Endothelial cell of umbilical vein (primary cell): ENCODE results near the gene KCP. TPM values are rescaled to one million over a fixed set of nuclear protein-coding genes. Genes with fewer than 3 reads are reported as not detected.

Experiments used
- BruUV-seq: library from RNA; stranded (reverse); fragments of 400-500 nt; replicated peaks from 2 replicates; lab custom pipeline; 2021; lab: Mats Ljungman, UMichigan
- CTCF ChIA-PET: fragments of 300-600, 350-600 bp; sonication (Branson Sonifier 250); formaldehyde crosslinking; loops from one replicate; lab custom pipeline; 2021; ENCODE audit warnings: antibody characterized with exemption, inconsistent platforms; lab: Charles Lee
- POLR2A ChIA-PET: fragments of 300-600, 350-600 bp; sonication (Branson Sonifier 250); formaldehyde crosslinking; loops from one replicate; lab custom pipeline; 2021; ENCODE audit warnings: antibody characterized with exemption, inconsistent platforms; lab: Charles Lee
- DNase-seq: peaks from one replicate; pipeline ENCODE4 v3.0.0-alpha.2; 2011; ENCODE audit warnings: low read depth, low spot score
- FAIRE-seq: peaks from 2 replicates; lab custom pipeline; 2011; peaks lifted over from hg19 to GRCh38; lab: Jason Lieb, UNC
- H2AFZ ChIP-seq: 2 replicates; pipeline ENCODE4 v1.6.0; 2012; ENCODE audit warnings: low read depth, low read length, control low read depth, inconsistent platforms
- H3K27ac ChIP-seq: 2 replicates; pipeline ENCODE4 v1.5.1; 2011; ENCODE audit warnings: low read depth, mild to moderate bottlenecking, control low read depth, low read length, moderate library complexity; ENCODE audit not compliant: insufficient read depth
- H3K27me3 ChIP-seq, 2 experiments: 2 replicates each; pipeline versions ENCODE4 v1.6.0 to v1.6.1; 2011; ENCODE audit warnings: low read length in 2 of 2, mixed read lengths in 1 of 2; ENCODE audit not compliant: control insufficient read depth in 2 of 2, insufficient read depth in 2 of 2
- H3K36me3 ChIP-seq, 2 experiments: 2 replicates in 1 of 2; 3 replicates in 1 of 2; pipeline ENCODE4 v1.5.1; 2011; ENCODE audit warnings: low read length in 2 of 2, mild to moderate bottlenecking in 1 of 2, moderate library complexity in 1 of 2; ENCODE audit not compliant: control insufficient read depth in 2 of 2, insufficient read depth in 2 of 2; ENCODE audit errors: extremely low read depth in 1 of 2
- H3K4me1 ChIP-seq: 3 replicates; pipeline ENCODE4 v1.5.1; 2011; ENCODE audit warnings: mild to moderate bottlenecking, low read length; ENCODE audit not compliant: control insufficient read depth, insufficient read depth; ENCODE audit errors: extremely low read depth
- H3K4me2 ChIP-seq: 2 replicates; pipeline ENCODE4 v1.6.1; 2011; ENCODE audit warnings: low read length, control low read depth, mixed read lengths; ENCODE audit not compliant: insufficient read depth
- H3K4me3 ChIP-seq, 3 experiments: fragments of 200-600 bp in 1 of 3; sonication (generic), shearing (Covaris generic) in 1 of 3; replicated peaks in 1 of 3; 2 replicates each; pipeline ENCODE4 v1.5.1; 2011 to 2016; ENCODE audit warnings: control low read depth in 3 of 3, low read length in 3 of 3, mild to moderate bottlenecking in 2 of 3, inconsistent platforms in 1 of 3, low read depth in 1 of 3, moderate library complexity in 1 of 3; ENCODE audit not compliant: insufficient read depth in 1 of 3
- H3K79me2 ChIP-seq: 2 replicates; pipeline ENCODE4 v1.6.0; 2012; ENCODE audit warnings: low read length, inconsistent platforms; ENCODE audit not compliant: control insufficient read depth, insufficient read depth
- H3K9ac ChIP-seq: replicated peaks from 2 replicates; pipeline ENCODE3; 2011; ENCODE audit warnings: low read length, control low read depth; ENCODE audit not compliant: insufficient read depth; ENCODE audit errors: extremely low read depth
- H3K9me1 ChIP-seq: replicated peaks from 3 replicates; pipeline ENCODE4 v1.6.0; 2011; ENCODE audit warnings: mild to moderate bottlenecking, low read length; ENCODE audit not compliant: control insufficient read depth, insufficient read depth; ENCODE audit errors: extremely low read depth
- H3K9me3 ChIP-seq: replicated peaks from 2 replicates; pipeline ENCODE4 v1.5.1; 2012; ENCODE audit warnings: low read length, inconsistent platforms; ENCODE audit not compliant: control insufficient read depth, insufficient read depth
- H4K20me1 ChIP-seq: replicated peaks from 2 replicates; pipeline ENCODE3; 2011; ENCODE audit warnings: mild to moderate bottlenecking, low read length; ENCODE audit not compliant: control insufficient read depth, insufficient read depth; ENCODE audit errors: extremely low read depth
- CTCF ChIP-seq, 2 donors: IDR thresholded peaks; 1 replicate in 1 of 2; 2 replicates in 1 of 2; pipeline ENCODE4 v1.5.1; 2011; ENCODE audit warnings: low read length in 2 of 2, mild to moderate bottlenecking in 2 of 2, moderate library complexity in 2 of 2, control low read depth in 1 of 2, inconsistent platforms in 1 of 2, low read depth in 1 of 2; ENCODE audit not compliant: insufficient read depth in 1 of 2; ENCODE audit errors: extremely low read depth in 1 of 2
- EZH2 ChIP-seq: IDR thresholded peaks from 2 replicates; pipeline ENCODE4 v1.6.1; 2012; ENCODE audit warnings: borderline replicate concordance, low read depth, mild to moderate bottlenecking, moderate library complexity, low read length, inconsistent platforms; ENCODE audit not compliant: severe bottlenecking
- FOS ChIP-seq: IDR thresholded peaks from 2 replicates; pipeline ENCODE4 v1.6.1; 2011; ENCODE audit warnings: mild to moderate bottlenecking, low read length, moderate library complexity, borderline replicate concordance; ENCODE audit not compliant: insufficient read depth
- GATA2 ChIP-seq: IDR thresholded peaks from 2 replicates; pipeline ENCODE4 v1.7.0; 2011; ENCODE audit warnings: low read depth, mild to moderate bottlenecking, moderate library complexity, mixed read lengths, low read length; ENCODE audit not compliant: insufficient read length, insufficient read depth
- JUN ChIP-seq: IDR thresholded peaks from 2 replicates; pipeline ENCODE4 v1.6.1; 2011; ENCODE audit warnings: borderline replicate concordance, low read depth; ENCODE audit not compliant: insufficient read length, insufficient read depth
- MAX ChIP-seq: IDR thresholded peaks from 2 replicates; pipeline ENCODE4 v1.6.1; 2011; ENCODE audit not compliant: insufficient read depth, insufficient read length
- MYC ChIP-seq: IDR thresholded peaks from one replicate; pipeline ENCODE4 v1.6.1; 2011; ENCODE audit warnings: mild to moderate bottlenecking, low read depth, low read length
- POLR2A ChIP-seq: IDR thresholded peaks from 2 replicates; pipeline ENCODE4 v1.6.1; 2012; ENCODE audit warnings: low read depth, mild to moderate bottlenecking, control low read depth, low read length
- POLR2AphosphoS5 ChIP-seq: IDR thresholded peaks from 2 replicates; pipeline ENCODE4 v1.6.1; 2012; ENCODE audit warnings: low read depth, mild to moderate bottlenecking, control low read depth, low read length, moderate library complexity; ENCODE audit not compliant: insufficient read depth
- dilution Hi-C: fragments of 300-500 bp; cut with MboI; formaldehyde crosslinking; loops from one replicate; pipeline ENCODE4 v1.15.0; 2019; ENCODE audit warnings: low sequenced_read_pairs; ENCODE audit not compliant: extremely low pct_ligation_motif_present
- intact Hi-C: fragments of 100-400 bp; cut with micrococcal nuclease; formaldehyde crosslinking; loops from one replicate; pipeline ENCODE4 v1.10.0; 2022
- polyA plus RNA-seq, 4 experiments: library from polyadenylated mRNA; depleted of rRNA in 3 of 4; stranded (reverse) in 3 of 4; unstranded in 1 of 4; fragments of >200 nt; gene quantifications; 2 replicates each; pipeline versions ENCODE4 v1.2.1 to v1.2.3, GENCODE V29; 2011 to 2012; ENCODE audit warnings: missing spikeins in 1 of 4
- total RNA-seq: library from RNA; stranded (reverse); gene quantifications from 2 replicates; pipeline ENCODE4 v1.2.3, GENCODE V29; 2021

The KCP gene
- total and polyA plus RNA-seq, 2 donors (not counting 3 experiments of a cell fraction or from before 2014, with no cell fraction given), result not detected

GRCh38 chr7:128941323-128941890, 30.9 kb upstream of the KCP start:
- H3K4me1 ChIP-seq, result peaks cover 7% of the 10 kb centered on the region
- dilution Hi-C loops (no loop called here), intact Hi-C loops (no loop called here)
- no peak overlapping the region for H2AFZ ChIP-seq
- no TSS peak for BruUV-seq
- no peak for DNase-seq
- no peak overlapping the region for H3K9ac ChIP-seq
- no peaks in the 10 kb centered on the region for H3K9me3 ChIP-seq
- no peaks in the 10 kb centered on the region for H3K36me3 ChIP-seq
- no peak overlapping the region for H3K4me2 ChIP-seq
- FAIRE-seq, result no peak
- no peaks in the 10 kb centered on the region for H3K9me1 ChIP-seq
- no peak overlapping the region for H3K4me3 ChIP-seq
- POLR2A ChIA-PET, result no interaction called here
- H3K79me2 ChIP-seq, result no peaks in the 10 kb centered on the region
- H3K27me3 ChIP-seq, result peaks cover 20 to 23% of the 10 kb centered on the region in 2 experiments
- no peak overlapping the region for H3K27ac ChIP-seq
- TF ChIP-seq MAX (no peak), JUN (no peak), GATA2 (no peak), POLR2A (no peak)
- no peaks in the 10 kb centered on the region for H4K20me1 ChIP-seq
- CTCF ChIA-PET, result interaction anchor here (1.2 kb wide), 1 partner anchor 30 kb away, joined by 3 read pairs; no protein-coding TSS in a partner anchor

GRCh38 chr7:128940494-128941322, 30.2 kb upstream of the KCP start:
- H2AFZ ChIP-seq, result no peak overlapping the region
- no peaks in the 10 kb centered on the region for H3K9me3 ChIP-seq
- TF ChIP-seq CTCF (IDR thresholded peaks at IDR 0.05; ENCODE audit: extremely low read depth in 1 of 2, insufficient read depth in 1 of 2, low read depth in 1 of 2, low read length in 2 of 2), result no peak
- no peak for TF ChIP-seq MYC
- no peak for TF ChIP-seq POLR2A
- TF ChIP-seq GATA2, result no peak
- TF ChIP-seq FOS, result no peak
- TF ChIP-seq POLR2AphosphoS5, result no peak
- TF ChIP-seq JUN, result no peak
- TF ChIP-seq EZH2, result no peak
- no peak for TF ChIP-seq MAX
- H3K79me2 ChIP-seq, result no peaks in the 10 kb centered on the region
- ChIA-PET CTCF (interaction anchor here (1.1 kb wide), 1 partner anchor 19 kb away, joined by 3 read pairs; no protein-coding TSS in a partner anchor), POLR2A (no interaction called here)
- DNase-seq (no peak), FAIRE-seq (no peak)
- intact Hi-C loops (no loop called here), dilution Hi-C loops (no loop called here)
- H3K27ac ChIP-seq, result no peak overlapping the region
- peaks cover 20 to 23% of the 10 kb centered on the region in 2 experiments for H3K27me3 ChIP-seq
- no peak overlapping the region for H3K4me3 ChIP-seq
- no TSS peak for BruUV-seq
- no peaks in the 10 kb centered on the region for H4K20me1 ChIP-seq
- peaks cover 7% of the 10 kb centered on the region for H3K4me1 ChIP-seq
- no peak overlapping the region for H3K4me2 ChIP-seq
- H3K9ac ChIP-seq, result no peak overlapping the region
- H3K9me1 ChIP-seq, result no peaks in the 10 kb centered on the region
- no peaks in the 10 kb centered on the region for H3K36me3 ChIP-seq
